ENCODE data around the gene ARL5A.

- TF ChIP-seq POLR2AphosphoS5 (IDR thresholded peaks at IDR 0.05; ENCODE audit: low read depth, low read length) (no peak), SIN3A (IDR thresholded peaks at IDR 0.05; ENCODE audit: borderline replicate concordance, insufficient read depth, low read length) (no peak)
Observed at GRCh38 chr2:151762694-151763093, 65.5 kb downstream of the ARL5A start.

All from PFSK-1 (cell line).